Panc1 (cell line): Measurements from ENCODE around the gene RAP1GDS1.

ENCODE experiments used
- CTCF ChIP-seq: fragments of 450-650 bp; IDR thresholded peaks from 2 replicates; pipeline ENCODE4 v1.5.1; 2017; ENCODE audit warnings: mild to moderate bottlenecking
- REST ChIP-seq, 2 experiments: IDR thresholded peaks; 2 replicates each; pipeline ENCODE4 v1.6.1; 2011 to 2012; ENCODE audit warnings: low read depth in 2 of 2, control low read depth in 1 of 2, low read length in 1 of 2, mild to moderate bottlenecking in 1 of 2, moderate library complexity in 1 of 2; ENCODE audit not compliant: insufficient read depth in 1 of 2
- SIN3A ChIP-seq: IDR thresholded peaks from 2 replicates; pipeline ENCODE4 v1.6.1; 2012; ENCODE audit warnings: low read depth, mild to moderate bottlenecking, low read length, moderate library complexity, borderline replicate concordance; ENCODE audit not compliant: insufficient read depth
- TCF7L2 ChIP-seq: IDR thresholded peaks from 2 replicates; pipeline ENCODE4 v1.6.1; 2011; ENCODE audit warnings: mild to moderate bottlenecking, low read depth, low read length, inconsistent platforms

- TF ChIP-seq REST (IDR thresholded peaks at IDR 0.05; ENCODE audit: insufficient read depth in 1 of 2, low read depth in 2 of 2, low read length in 1 of 2) = no peak
- no peak for TF ChIP-seq CTCF
- no peak for TF ChIP-seq TCF7L2
- no peak for TF ChIP-seq SIN3A
Measured at GRCh38 chr4:98275145-98275544, 14.0 kb downstream of the RAP1GDS1 start.
